A549 (cell line): ENCODE results near the gene CLEC19A.

Experiments used
- CTCF ChIP-seq: fragments of >200 bp; sonication (Bioruptor Twin); formaldehyde crosslinking; IDR thresholded peaks from 3 replicates; pipeline ENCODE4 v1.5.1; 2016
- MAFK ChIP-seq: fragments of 450-650 bp; IDR thresholded peaks from 2 replicates; pipeline ENCODE4 v1.6.1; 2014; ENCODE audit not compliant: partially characterized antibody
- SMC3 ChIP-seq: fragments of >200 bp; sonication (Bioruptor Twin); formaldehyde crosslinking; IDR thresholded peaks from 3 replicates; pipeline ENCODE4 v1.6.1; 2018; ENCODE audit warnings: inconsistent platforms
- ZFP36 ChIP-seq: fragments of 450-650 bp; IDR thresholded peaks from 2 replicates; pipeline ENCODE4 v1.6.1; 2014; ENCODE audit warnings: borderline replicate concordance; ENCODE audit not compliant: partially characterized antibody
- TF ChIP-seq, protein P1 (sequence below): fragments of 150-350 bp; IDR thresholded peaks from 2 replicates; pipeline ENCODE4 v1.6.1; 2014; ENCODE audit warnings: low read depth, mild to moderate bottlenecking, low read length

DNA sequence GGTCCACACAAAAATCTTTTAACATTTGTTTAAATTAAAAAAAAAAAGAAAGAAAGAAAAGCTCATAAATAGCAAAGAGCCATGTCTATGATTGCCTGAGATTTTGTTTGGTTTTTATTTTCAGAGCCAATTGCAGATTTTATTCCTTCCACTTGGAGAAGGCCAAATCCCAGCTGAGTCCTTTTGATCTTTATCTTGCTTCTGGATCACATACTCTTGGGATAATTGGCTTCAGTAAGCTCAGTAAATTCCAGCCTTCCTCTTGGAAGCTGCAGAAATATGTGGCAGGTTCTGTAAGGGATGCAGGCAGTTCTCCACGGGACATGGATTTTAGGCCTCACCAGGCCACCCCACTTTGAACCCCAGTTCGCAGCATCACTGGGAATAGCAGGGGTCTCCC lies 68.8 kb downstream of the CLEC19A start:
- TF ChIP-seq SMC3: no peak
- TF ChIP-seq, protein P1, sequence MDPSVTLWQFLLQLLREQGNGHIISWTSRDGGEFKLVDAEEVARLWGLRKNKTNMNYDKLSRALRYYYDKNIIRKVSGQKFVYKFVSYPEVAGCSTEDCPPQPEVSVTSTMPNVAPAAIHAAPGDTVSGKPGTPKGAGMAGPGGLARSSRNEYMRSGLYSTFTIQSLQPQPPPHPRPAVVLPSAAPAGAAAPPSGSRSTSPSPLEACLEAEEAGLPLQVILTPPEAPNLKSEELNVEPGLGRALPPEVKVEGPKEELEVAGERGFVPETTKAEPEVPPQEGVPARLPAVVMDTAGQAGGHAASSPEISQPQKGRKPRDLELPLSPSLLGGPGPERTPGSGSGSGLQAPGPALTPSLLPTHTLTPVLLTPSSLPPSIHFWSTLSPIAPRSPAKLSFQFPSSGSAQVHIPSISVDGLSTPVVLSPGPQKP: no peak
- no peak for TF ChIP-seq CTCF
- no peak for TF ChIP-seq ZFP36
- no peak for TF ChIP-seq MAFK
